ENCODE results near the gene RHBDD3. TPM values are rescaled to one million over a fixed set of nuclear protein-coding genes. Genes with fewer than 3 reads are reported as not detected.

RHBDD3 gene
- total and polyA plus RNA-seq, 2 of the 8 experiments (the other 6 are each of a cell fraction or from before 2014, with no cell fraction given), result 72.1 to 117 TPM

- no peak overlapping the region for H3K27ac ChIP-seq (ENCODE audit: low read depth, low read length)
- no peak overlapping the region for H3K23ac ChIP-seq (ENCODE audit: insufficient read length)
- H2BK120ac ChIP-seq (replicated peaks; ENCODE audit: low read depth, low read length), result no peak overlapping the region
- peaks cover 0 to 3% of the 10 kb centered on the region in 2 experiments for H4K20me1 ChIP-seq (replicated peaks in 1 of 2; ENCODE audit: control insufficient read depth in 1 of 2, insufficient read depth in 2 of 2, low read length in 2 of 2)
- no peaks in the 10 kb centered on the region for H3K27me3 ChIP-seq (replicated peaks in 1 of 4; ENCODE audit: control insufficient read depth in 3 of 4, extremely low read depth in 1 of 4, insufficient read depth in 3 of 4, low read length in 3 of 4)
- no peak overlapping the region for H3K4me3 ChIP-seq (ENCODE audit: extremely low read depth in 1 of 4, insufficient read depth in 2 of 4, low read depth in 3 of 4, low read length in 4 of 4)
- FAIRE-seq, result no peak
- no peak overlapping the region for H2AFZ ChIP-seq (ENCODE audit: low read length)
- H2BK20ac ChIP-seq (ENCODE audit: low read length), result no peak overlapping the region
- no peak overlapping the region for H3K9ac ChIP-seq (replicated peaks in 1 of 4; ENCODE audit: extremely low read depth in 1 of 4, low read depth in 3 of 4, low read length in 3 of 4)
- no peak overlapping the region for H4K5ac ChIP-seq (ENCODE audit: insufficient read length, low read depth, low read length)
- no peak overlapping the region for H2BK12ac ChIP-seq (ENCODE audit: low read depth, low read length)
- no peak for DNase-seq (ENCODE audit: low read depth in 1 of 2, low spot score in 2 of 2)
- no peak overlapping the region for H3K56ac ChIP-seq (replicated peaks; ENCODE audit: insufficient read length, low read depth, low read length)
- peaks cover 0 to 6% (median 0%) of the 10 kb centered on the region in 4 experiments; a peak in 2 of 7 replicates for H3K4me1 ChIP-seq (replicated peaks in 1 of 4; ENCODE audit: control insufficient read depth in 3 of 4, insufficient read depth in 4 of 4, low read length in 3 of 4)
- no peak overlapping the region; the same call in none of the 2 replicates for H4K8ac ChIP-seq (ENCODE audit: extremely low read depth, insufficient read depth, low read length)
- H3K36me3 ChIP-seq (ENCODE audit: control insufficient read depth in 2 of 4, insufficient read depth in 4 of 4, low read length in 3 of 4), result no peaks in the 10 kb centered on the region
- ChIA-PET POLR2A (ENCODE audit: partially characterized antibody) (interaction anchor here (0.6 to 1.7 kb wide), 7 partner anchors 13 to 59 kb away, joined by 3 to 7 read pairs (median 3); partner anchors contain the start of genes EWSR1 and RHBDD3), CTCF (ENCODE audit: partially characterized antibody) (interaction anchor here (0.8 to 1.7 kb wide), 2 partner anchors 49 to 95 kb away, joined by 3 to 10 read pairs; no protein-coding TSS in a partner anchor)
- no peaks in the 10 kb centered on the region for H3K79me1 ChIP-seq (ENCODE audit: low read depth, low read length)
- H2AK5ac ChIP-seq (ENCODE audit: low read depth, low read length), result no peak overlapping the region
- H3K79me2 ChIP-seq (ENCODE audit: control insufficient read depth in 1 of 2, insufficient read depth in 2 of 2, low read length in 2 of 2), result no peaks in the 10 kb centered on the region
- TF ChIP-seq EP300 (IDR thresholded peaks at IDR 0.05; ENCODE audit: borderline replicate concordance in 1 of 2, low read depth in 2 of 2, low read length in 2 of 2) (no peak), KDM4A (IDR thresholded peaks at IDR 0.05; ENCODE audit: low read depth, low read length, severe bottlenecking) (no peak), POLR2A (IDR thresholded peaks at IDR 0.05; ENCODE audit: control extremely low read depth in 1 of 2, low read depth in 2 of 2, low read length in 2 of 2) (no peak), JUN (IDR thresholded peaks at IDR 0.05; ENCODE audit: low read depth, low read length) (no peak), BCL11A (IDR thresholded peaks at IDR 0.05; ENCODE audit: low read depth in 2 of 2, low read length in 2 of 2) (no peak), TAF1 (IDR thresholded peaks at IDR 0.05; ENCODE audit: low read depth, low read length) (no peak), CBX8 (IDR thresholded peaks at IDR 0.05; ENCODE audit: borderline replicate concordance, low read depth, low read length) (no peak), HDAC6 (IDR thresholded peaks at IDR 0.05; ENCODE audit: low read depth, low read length) (no peak)
- no peak overlapping the region for H2BK15ac ChIP-seq (ENCODE audit: low read length)
- no peak overlapping the region for H4K91ac ChIP-seq (replicated peaks; ENCODE audit: insufficient read length, low read length)
- no peak overlapping the region for H3K18ac ChIP-seq (ENCODE audit: extremely low read depth, low read length)
- H3K14ac ChIP-seq (ENCODE audit: insufficient read length), result no peak overlapping the region
- H3K4me2 ChIP-seq (ENCODE audit: insufficient read depth in 1 of 2, low read depth in 2 of 2, low read length in 2 of 2), result no peak overlapping the region
- H2BK5ac ChIP-seq (ENCODE audit: low read depth, low read length), result no peak overlapping the region
- H3K9me3 ChIP-seq (ENCODE audit: insufficient read depth in 2 of 2, low read depth in 1 of 2, low read length in 1 of 2), result no peaks in the 10 kb centered on the region
- H3K4ac ChIP-seq (replicated peaks; ENCODE audit: insufficient read length, low read depth, low read length), result no peak overlapping the region
- H3K23me2 ChIP-seq (ENCODE audit: low read depth, low read length), result no peaks in the 10 kb centered on the region
- 91% methylated on average over 10 of the region's 10 CpGs; no CpG with 5 or more reads in 1 of the 2 experiments for whole genome bisulfite sequencing, 2 experiments (ENCODE audit: extremely low coverage in 1 of 2, insufficient coverage in 1 of 2, insufficient read length in 1 of 2, insufficient replicate concordance in 2 of 2, low coverage in 1 of 2, low lambda C conversion rate in 2 of 2, missing lambda C conversion rate in 1 of 2)
Measured at GRCh38 chr22:29251981-29252911, 15.5 kb downstream of the RHBDD3 start.
